ENCODE measurements around the gene PHLDB2.

DNA sequence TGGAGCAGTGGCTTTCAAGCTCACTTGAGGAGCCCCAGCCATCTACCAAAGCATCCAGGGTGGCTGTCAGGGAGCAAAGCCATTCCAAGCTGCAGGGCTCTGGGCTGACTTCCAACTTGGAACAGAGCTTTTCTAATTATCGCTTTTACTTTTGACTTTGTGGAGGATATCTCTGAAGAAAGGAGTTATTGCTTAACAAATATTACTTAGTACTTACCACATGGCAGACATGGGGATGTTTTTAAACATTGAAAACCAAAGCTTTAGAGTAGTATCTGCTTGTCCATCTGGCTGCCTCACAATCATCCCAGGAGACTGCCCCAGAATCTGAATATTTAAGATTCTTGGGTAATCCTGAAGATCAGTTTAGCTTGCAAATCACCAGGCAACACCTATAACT is 148.6 kb downstream of the PHLDB2 start:
- TF ChIP-seq, protein P1, sequence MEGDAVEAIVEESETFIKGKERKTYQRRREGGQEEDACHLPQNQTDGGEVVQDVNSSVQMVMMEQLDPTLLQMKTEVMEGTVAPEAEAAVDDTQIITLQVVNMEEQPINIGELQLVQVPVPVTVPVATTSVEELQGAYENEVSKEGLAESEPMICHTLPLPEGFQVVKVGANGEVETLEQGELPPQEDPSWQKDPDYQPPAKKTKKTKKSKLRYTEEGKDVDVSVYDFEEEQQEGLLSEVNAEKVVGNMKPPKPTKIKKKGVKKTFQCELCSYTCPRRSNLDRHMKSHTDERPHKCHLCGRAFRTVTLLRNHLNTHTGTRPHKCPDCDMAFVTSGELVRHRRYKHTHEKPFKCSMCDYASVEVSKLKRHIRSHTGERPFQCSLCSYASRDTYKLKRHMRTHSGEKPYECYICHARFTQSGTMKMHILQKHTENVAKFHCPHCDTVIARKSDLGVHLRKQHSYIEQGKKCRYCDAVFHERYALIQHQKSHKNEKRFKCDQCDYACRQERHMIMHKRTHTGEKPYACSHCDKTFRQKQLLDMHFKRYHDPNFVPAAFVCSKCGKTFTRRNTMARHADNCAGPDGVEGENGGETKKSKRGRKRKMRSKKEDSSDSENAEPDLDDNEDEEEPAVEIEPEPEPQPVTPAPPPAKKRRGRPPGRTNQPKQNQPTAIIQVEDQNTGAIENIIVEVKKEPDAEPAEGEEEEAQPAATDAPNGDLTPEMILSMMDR (IDR thresholded peaks at IDR 0.05): no peak
- TF ChIP-seq POLR2A (IDR thresholded peaks at IDR 0.05): no peak
